K562 (cell line): ENCODE measurements around the gene ZNF267. TPM values are rescaled to one million over a fixed set of nuclear protein-coding genes. Genes with fewer than 3 reads are reported as not detected.

Experiments
- ATAC-seq: fragments of 200-7000 bp; cut with Tn5 transposase; 3 replicates; pipeline ENCODE4 v1.9.1; 2020; ENCODE audit warnings: moderate library complexity
- BruUV-seq: library from RNA; stranded (reverse); fragments of 400-500 nt; replicated peaks from 2 replicates; lab custom pipeline; 2021; lab: Mats Ljungman, UMichigan
- CTCF ChIA-PET: fragments of 300-600 bp; formaldehyde crosslinking; extraction: SDS; loops from one replicate; lab custom pipeline; 2021; ENCODE audit warnings: low intra/inter-chr PET ratio; lab: Yijun Ruan, JAX
- POLR2A ChIA-PET: fragments of 300-600, 350-650 bp; sonication (Branson Sonifier 250); formaldehyde crosslinking; extraction: SDS; loops from one replicate; lab custom pipeline; 2021; ENCODE audit warnings: antibody characterized with exemption, inconsistent platforms; lab: Yijun Ruan, JAX
- DNase-seq, 4 experiments: peaks; one replicate each; pipeline versions ENCODE4 v3.0.0 to v3.0.0-alpha.2; 2011 to 2018; ENCODE audit warnings: low spot score in 3 of 4, mixed read lengths in 3 of 4; ENCODE audit errors: extremely low read depth in 1 of 4
- FAIRE-seq: peaks from 2 replicates; lab custom pipeline; 2011; peaks lifted over from hg19 to GRCh38; lab: Jason Lieb, UNC
- H2AFZ ChIP-seq: 2 replicates; pipeline ENCODE4 v1.6.0; 2011; ENCODE audit warnings: low read depth, low read length, control low read depth, inconsistent platforms
- H3K27ac ChIP-seq: fragments of 200-600 bp; 3 replicates; pipeline ENCODE4 v1.8.0; 2011; ENCODE audit warnings: low read depth, mild to moderate bottlenecking, control low read depth, inconsistent platforms, low read length, moderate library complexity, mixed read lengths; ENCODE audit errors: extremely low read depth
- H3K27me3 ChIP-seq, 2 experiments: fragments of 300-600 bp in 1 of 2; 2 replicates in 1 of 2; 3 replicates in 1 of 2; pipeline versions ENCODE4 v1.6.0 to v1.8.0; 2011; ENCODE audit warnings: inconsistent platforms in 2 of 2, low read length in 2 of 2, mild to moderate bottlenecking in 1 of 2, mixed read lengths in 1 of 2, moderate library complexity in 1 of 2; ENCODE audit not compliant: control insufficient read depth in 2 of 2, insufficient read depth in 2 of 2
- H3K36me3 ChIP-seq: fragments of 300-600 bp; 3 replicates; pipeline ENCODE4 v1.8.0; 2011; ENCODE audit warnings: mild to moderate bottlenecking, low read length, inconsistent platforms; ENCODE audit not compliant: control insufficient read depth, insufficient read depth
- H3K4me1 ChIP-seq, 2 experiments: fragments of 200-600 bp in 1 of 2; replicated peaks in 1 of 2; 2 replicates in 1 of 2; 3 replicates in 1 of 2; pipeline versions ENCODE4 v1.5.1 to v1.8.0; 2011; ENCODE audit warnings: inconsistent platforms in 2 of 2, low read length in 2 of 2, mild to moderate bottlenecking in 1 of 2, mixed read lengths in 1 of 2, moderate library complexity in 1 of 2; ENCODE audit not compliant: control insufficient read depth in 2 of 2, insufficient read depth in 2 of 2
- H3K4me2 ChIP-seq: 2 replicates; pipeline ENCODE4 v1.6.1; 2011; ENCODE audit warnings: low read length, control low read depth, inconsistent platforms, mixed read lengths; ENCODE audit not compliant: insufficient read depth
- H3K4me3 ChIP-seq: fragments of 200-600 bp; sonication (generic), shearing (Covaris generic); 2 replicates; pipeline ENCODE4 v1.5.1; 2016; ENCODE audit warnings: control low read depth, inconsistent platforms
- H3K79me2 ChIP-seq: fragments of 200-600 bp; 3 replicates; pipeline ENCODE4 v1.8.0; 2011; ENCODE audit warnings: low read length, inconsistent platforms; ENCODE audit not compliant: control insufficient read depth, insufficient read depth
- H3K9ac ChIP-seq, 2 experiments: 2 replicates each; pipeline versions ENCODE4 v1.6.0 to v1.6.1; 2011; ENCODE audit warnings: low read depth in 2 of 2, low read length in 2 of 2, control low read depth in 1 of 2, inconsistent platforms in 1 of 2, mild to moderate bottlenecking in 1 of 2, mixed read lengths in 1 of 2; ENCODE audit not compliant: insufficient read depth in 1 of 2
- H3K9me1 ChIP-seq: one replicate; pipeline ENCODE4 v1.6.0; 2011; ENCODE audit warnings: inconsistent platforms, mild to moderate bottlenecking, low read length, moderate library complexity; ENCODE audit not compliant: control insufficient read depth, insufficient read depth
- H3K9me3 ChIP-seq: replicated peaks from 2 replicates; pipeline ENCODE4 v1.5.1; 2011; ENCODE audit warnings: low read depth, low read length, inconsistent platforms; ENCODE audit not compliant: control insufficient read depth, insufficient read depth
- H4K20me1 ChIP-seq: replicated peaks from 2 replicates; pipeline ENCODE4 v1.6.1; 2011; ENCODE audit warnings: low read length, inconsistent platforms, mixed read lengths; ENCODE audit not compliant: control insufficient read depth, insufficient read depth
- DDX20 ChIP-seq: fragments of 450-650 bp; IDR thresholded peaks from 2 replicates; pipeline ENCODE4 v1.6.1; 2016; ENCODE audit warnings: missing genetic modification characterization, low read depth, mild to moderate bottlenecking, missing compliant biosample characterization, moderate library complexity
- MTA3 ChIP-seq: fragments of 450-650 bp; formaldehyde crosslinking; IDR thresholded peaks from 2 replicates; pipeline ENCODE4 v1.6.1; 2017; ENCODE audit warnings: mild to moderate bottlenecking, borderline replicate concordance
- SLC30A9 ChIP-seq: fragments of 250-450 bp; sonication (Bioruptor Pico); IDR thresholded peaks from 2 replicates; pipeline ENCODE4 v1.8.0; 2022; ENCODE audit warnings: mild to moderate bottlenecking, moderate library complexity
- SP1 ChIP-seq: sonication (generic); formaldehyde crosslinking; IDR thresholded peaks from 2 replicates; pipeline ENCODE4 v1.8.1; 2022; ENCODE audit warnings: mild to moderate bottlenecking, missing genetic modification reagents
- SREBF2 ChIP-seq: sonication (generic); formaldehyde crosslinking; IDR thresholded peaks from 2 replicates; pipeline ENCODE4 v1.4.0; 2020; ENCODE audit warnings: mild to moderate bottlenecking, missing genetic modification reagents
- ZKSCAN3 ChIP-seq: fragments of 250-450 bp; sonication (Bioruptor Pico); IDR thresholded peaks from 2 replicates; pipeline ENCODE4 v1.4.0; 2020
- ZNF431 ChIP-seq: sonication (generic); formaldehyde crosslinking; IDR thresholded peaks from 2 replicates; pipeline ENCODE4 v1.8.0; 2022; ENCODE audit warnings: mild to moderate bottlenecking, missing genetic modification reagents
- ZNF57 ChIP-seq: fragments of 450-650 bp; formaldehyde crosslinking; IDR thresholded peaks from 2 replicates; pipeline ENCODE4 v1.4.0; 2020; ENCODE audit warnings: mild to moderate bottlenecking, moderate library complexity
- ZSCAN29 ChIP-seq: fragments of 450-650 bp; IDR thresholded peaks from 2 replicates; pipeline ENCODE4 v1.6.1; 2017
- WGBS: fragments of 100-300 bp; shearing (Covaris generic); methylation state at CpG from one replicate; pipeline ENCODE4 v1.1.6; 2016; ENCODE audit warnings: low coverage, mixed read lengths; ENCODE audit not compliant: insufficient coverage; ENCODE audit errors: missing lambda C conversion rate; 5-methylcytosine and 5-hydroxymethylcytosine counted together
- in situ Hi-C: fragments of 300-500 bp; cut with MboI; formaldehyde crosslinking; loops from 4 replicates; pipeline ENCODE4 v1.15.0; 2018; ENCODE audit warnings: inconsistent platforms, mixed read lengths
- intact Hi-C: fragments of 100-400 bp; cut with micrococcal nuclease; formaldehyde crosslinking; loops from 2 replicates; pipeline ENCODE4 v1.14.2; 2022
- polyA plus RNA-seq, 8 experiments: library from polyadenylated mRNA; depleted of rRNA in 4 of 8; stranded (reverse) in 5 of 8; unstranded in 3 of 8; fragments of >200 nt; fragmentation: Nextera tagmentation in 2 of 8; fragmentation: Illumina TruSeq in 1 of 8; extraction: Ambion mirVana in 2 of 8; extraction: Trizol in 1 of 8; gene quantifications; 2 replicates each; pipeline versions ENCODE4 v1.2.1 to v1.2.3, GENCODE V29; 2011 to 2014; ENCODE audit warnings: inconsistent platforms in 1 of 8, missing spikeins in 1 of 8
- total RNA-seq, 7 experiments: library from RNA; depleted of rRNA in 6 of 7; stranded (reverse); fragments of >200 nt in 6 of 7; fragmentation: Illumina TruSeq in 2 of 7; extraction: Trizol in 2 of 7; gene quantifications; 2 replicates each; pipeline versions ENCODE4 v1.2.1 to v1.2.3, GENCODE V29; 2011 to 2021; ENCODE audit warnings: low replicate concordance in 1 of 7
- TF ChIP-seq, protein P1 (sequence below): sonication (generic); formaldehyde crosslinking; IDR thresholded peaks from 2 replicates; pipeline ENCODE4 v1.8.1; 2022; ENCODE audit warnings: missing genetic modification reagents
- TF ChIP-seq, protein P2 (sequence below): sonication (generic); formaldehyde crosslinking; IDR thresholded peaks from 2 replicates; pipeline ENCODE4 v1.4.0; 2020; ENCODE audit warnings: mild to moderate bottlenecking, missing genetic modification reagents
- TF ChIP-seq, protein P3 (sequence below): fragments of 250-450 bp; sonication (Bioruptor Pico); IDR thresholded peaks from 2 replicates; pipeline ENCODE4 v1.8.0; 2022; ENCODE audit warnings: moderate library complexity, mild to moderate bottlenecking, inconsistent platforms
- TF ChIP-seq, protein P4 (sequence below), 2 experiments: fragments of 450-650 bp in 1 of 2; IDR thresholded peaks; 2 replicates each; pipeline ENCODE4 v1.6.1; 2011 to 2017; ENCODE audit warnings: low read depth in 2 of 2, antibody characterized with exemption in 1 of 2, borderline replicate concordance in 1 of 2, low read length in 1 of 2, mild to moderate bottlenecking in 1 of 2, mixed read lengths in 1 of 2; ENCODE audit not compliant: control insufficient read depth in 1 of 2

The ZNF267 gene
- total and polyA plus RNA-seq, 9 of the 15 experiments (the other 6 are each of a cell fraction or from before 2014, with no cell fraction given): 14.6 to 38.8 (median 21.5) TPM

DNA sequence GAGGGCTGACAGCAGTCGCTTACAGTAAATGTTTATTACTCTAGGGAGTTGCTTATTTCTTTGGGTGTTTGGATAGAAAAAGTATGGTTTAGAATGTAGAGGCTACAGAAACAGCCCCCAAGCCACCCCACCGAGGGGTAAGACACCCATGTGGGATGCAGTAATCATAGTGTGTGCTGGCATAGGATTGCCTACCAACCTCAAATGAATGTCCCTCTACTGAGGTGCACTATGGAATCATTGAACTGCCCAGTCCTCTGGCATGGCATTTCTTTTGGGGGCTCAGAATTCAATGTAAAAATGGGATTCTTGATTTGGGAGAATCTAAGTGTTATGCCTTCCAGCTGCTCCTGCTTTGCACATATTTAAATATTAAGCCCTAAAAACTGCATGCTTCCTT lies 46.8 kb downstream of the ZNF267 start:
- H3K9me3 ChIP-seq: peaks cover 25% of the 10 kb centered on the region
- DNase-seq: no peak
- H3K4me2 ChIP-seq: no peak overlapping the region

More for the DNA sequence above, 46.8 kb downstream of the ZNF267 start:
- WGBS: 94% methylated on average over 2 of the region's 2 CpGs
- FAIRE-seq (no peak), ATAC-seq (no peak)
- Histone ChIP-seq H3K27me3 (no peaks in the 10 kb centered on the region), H3K36me3 (peaks cover 16% of the 10 kb centered on the region), H2AFZ (no peak overlapping the region), H4K20me1 (no peaks in the 10 kb centered on the region), H3K4me1 (no peaks in the 10 kb centered on the region), H3K27ac (no peak overlapping the region), H3K79me2 (no peaks in the 10 kb centered on the region), H3K4me3 (no peak overlapping the region), H3K9me1 (no peaks in the 10 kb centered on the region), H3K9ac (no peak overlapping the region)
- in situ Hi-C loops: no loop called here
- POLR2A ChIA-PET: interaction anchor here (1.5 kb wide), 1 partner anchor 412 kb away, joined by 3 read pairs; the partner anchor contains the start of gene RUSF1
- intact Hi-C loops: no loop called here
- no TSS peak for BruUV-seq
- CTCF ChIA-PET: no interaction called here
- no peak for TF ChIP-seq MTA3
- TF ChIP-seq DDX20 (tag): no peak
- TF ChIP-seq ZNF57 (CRISPR knock-in tag): no peak
- no peak for TF ChIP-seq ZKSCAN3 (CRISPR knock-in tag)
- TF ChIP-seq, protein P1, sequence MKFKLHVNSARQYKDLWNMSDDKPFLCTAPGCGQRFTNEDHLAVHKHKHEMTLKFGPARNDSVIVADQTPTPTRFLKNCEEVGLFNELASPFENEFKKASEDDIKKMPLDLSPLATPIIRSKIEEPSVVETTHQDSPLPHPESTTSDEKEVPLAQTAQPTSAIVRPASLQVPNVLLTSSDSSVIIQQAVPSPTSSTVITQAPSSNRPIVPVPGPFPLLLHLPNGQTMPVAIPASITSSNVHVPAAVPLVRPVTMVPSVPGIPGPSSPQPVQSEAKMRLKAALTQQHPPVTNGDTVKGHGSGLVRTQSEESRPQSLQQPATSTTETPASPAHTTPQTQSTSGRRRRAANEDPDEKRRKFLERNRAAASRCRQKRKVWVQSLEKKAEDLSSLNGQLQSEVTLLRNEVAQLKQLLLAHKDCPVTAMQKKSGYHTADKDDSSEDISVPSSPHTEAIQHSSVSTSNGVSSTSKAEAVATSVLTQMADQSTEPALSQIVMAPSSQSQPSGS (CRISPR knock-in tag): no peak
- TF ChIP-seq ZNF431: no peak
- TF ChIP-seq SREBF2: no peak
- TF ChIP-seq, protein P2, sequence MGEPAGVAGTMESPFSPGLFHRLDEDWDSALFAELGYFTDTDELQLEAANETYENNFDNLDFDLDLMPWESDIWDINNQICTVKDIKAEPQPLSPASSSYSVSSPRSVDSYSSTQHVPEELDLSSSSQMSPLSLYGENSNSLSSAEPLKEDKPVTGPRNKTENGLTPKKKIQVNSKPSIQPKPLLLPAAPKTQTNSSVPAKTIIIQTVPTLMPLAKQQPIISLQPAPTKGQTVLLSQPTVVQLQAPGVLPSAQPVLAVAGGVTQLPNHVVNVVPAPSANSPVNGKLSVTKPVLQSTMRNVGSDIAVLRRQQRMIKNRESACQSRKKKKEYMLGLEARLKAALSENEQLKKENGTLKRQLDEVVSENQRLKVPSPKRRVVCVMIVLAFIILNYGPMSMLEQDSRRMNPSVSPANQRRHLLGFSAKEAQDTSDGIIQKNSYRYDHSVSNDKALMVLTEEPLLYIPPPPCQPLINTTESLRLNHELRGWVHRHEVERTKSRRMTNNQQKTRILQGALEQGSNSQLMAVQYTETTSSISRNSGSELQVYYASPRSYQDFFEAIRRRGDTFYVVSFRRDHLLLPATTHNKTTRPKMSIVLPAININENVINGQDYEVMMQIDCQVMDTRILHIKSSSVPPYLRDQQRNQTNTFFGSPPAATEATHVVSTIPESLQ (CRISPR knock-in tag): no peak
- TF ChIP-seq, protein P3, sequence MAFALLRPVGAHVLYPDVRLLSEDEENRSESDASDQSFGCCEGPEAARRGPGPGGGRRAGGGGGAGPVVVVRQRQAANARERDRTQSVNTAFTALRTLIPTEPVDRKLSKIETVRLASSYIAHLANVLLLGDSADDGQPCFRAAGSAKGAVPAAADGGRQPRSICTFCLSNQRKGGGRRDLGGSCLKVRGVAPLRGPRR (CRISPR knock-in tag): no peak
- TF ChIP-seq ZSCAN29: no peak
- no peak for TF ChIP-seq SLC30A9
- TF ChIP-seq SP1 (CRISPR knock-in tag): no peak
- TF ChIP-seq, protein P4, sequence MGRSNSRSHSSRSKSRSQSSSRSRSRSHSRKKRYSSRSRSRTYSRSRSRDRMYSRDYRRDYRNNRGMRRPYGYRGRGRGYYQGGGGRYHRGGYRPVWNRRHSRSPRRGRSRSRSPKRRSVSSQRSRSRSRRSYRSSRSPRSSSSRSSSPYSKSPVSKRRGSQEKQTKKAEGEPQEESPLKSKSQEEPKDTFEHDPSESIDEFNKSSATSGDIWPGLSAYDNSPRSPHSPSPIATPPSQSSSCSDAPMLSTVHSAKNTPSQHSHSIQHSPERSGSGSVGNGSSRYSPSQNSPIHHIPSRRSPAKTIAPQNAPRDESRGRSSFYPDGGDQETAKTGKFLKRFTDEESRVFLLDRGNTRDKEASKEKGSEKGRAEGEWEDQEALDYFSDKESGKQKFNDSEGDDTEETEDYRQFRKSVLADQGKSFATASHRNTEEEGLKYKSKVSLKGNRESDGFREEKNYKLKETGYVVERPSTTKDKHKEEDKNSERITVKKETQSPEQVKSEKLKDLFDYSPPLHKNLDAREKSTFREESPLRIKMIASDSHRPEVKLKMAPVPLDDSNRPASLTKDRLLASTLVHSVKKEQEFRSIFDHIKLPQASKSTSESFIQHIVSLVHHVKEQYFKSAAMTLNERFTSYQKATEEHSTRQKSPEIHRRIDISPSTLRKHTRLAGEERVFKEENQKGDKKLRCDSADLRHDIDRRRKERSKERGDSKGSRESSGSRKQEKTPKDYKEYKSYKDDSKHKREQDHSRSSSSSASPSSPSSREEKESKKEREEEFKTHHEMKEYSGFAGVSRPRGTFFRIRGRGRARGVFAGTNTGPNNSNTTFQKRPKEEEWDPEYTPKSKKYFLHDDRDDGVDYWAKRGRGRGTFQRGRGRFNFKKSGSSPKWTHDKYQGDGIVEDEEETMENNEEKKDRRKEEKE (IDR thresholded peaks at IDR 0.05; ENCODE audit: borderline replicate concordance in 1 of 2, control insufficient read depth in 1 of 2, low read depth in 2 of 2, low read length in 1 of 2): no peak
